Endodermal cell (in vitro differentiated cells): ENCODE results near the gene PTPRE. TPM values are rescaled to one million over a fixed set of nuclear protein-coding genes. Genes with fewer than 3 reads are reported as not detected.

Experiments used
- DNase-seq: peaks from one replicate; pipeline ENCODE4 v3.0.0-alpha.2; 2017
- H3K27ac ChIP-seq: 2 replicates; pipeline ENCODE4 v1.5.1; 2013; ENCODE audit warnings: mild to moderate bottlenecking, low read depth, low read length, moderate library complexity
- H3K27me3 ChIP-seq: 2 replicates; pipeline ENCODE4 v1.6.1; 2013; ENCODE audit warnings: mild to moderate bottlenecking, low read length, moderate library complexity; ENCODE audit not compliant: insufficient read depth, control insufficient read depth, poor library complexity, severe bottlenecking
- H3K36me3 ChIP-seq: 2 replicates; pipeline ENCODE4 v1.7.0; 2013; ENCODE audit warnings: mild to moderate bottlenecking, low read length, moderate library complexity; ENCODE audit not compliant: control insufficient read depth, insufficient read depth
- H3K4me1 ChIP-seq: one replicate; pipeline ENCODE4 v1.7.0; 2013; ENCODE audit warnings: low read length; ENCODE audit not compliant: control insufficient read depth, insufficient read depth
- H3K4me3 ChIP-seq: 2 replicates; pipeline ENCODE4 v1.5.1; 2013; ENCODE audit warnings: mild to moderate bottlenecking, low read length, moderate library complexity
- H3K9ac ChIP-seq: 2 replicates; pipeline ENCODE4 v1.6.1; 2013; ENCODE audit warnings: mild to moderate bottlenecking, low read length, moderate library complexity; ENCODE audit not compliant: poor library complexity, severe bottlenecking; ENCODE audit errors: extremely low read depth
- H3K9me3 ChIP-seq: 2 replicates; pipeline ENCODE4 v1.6.1; 2013; ENCODE audit warnings: mild to moderate bottlenecking, low read length, moderate library complexity; ENCODE audit not compliant: control insufficient read depth
- H3K27ac Mint-ChIP-seq: 2 replicates; pipeline ENCODE4 v1.8.0; 2020; ENCODE audit warnings: mixed read lengths
- H3K27me3 Mint-ChIP-seq: 2 replicates; pipeline ENCODE4 v1.8.0; 2021; ENCODE audit warnings: mild to moderate bottlenecking, mixed read lengths; ENCODE audit not compliant: insufficient read depth
- H3K36me3 Mint-ChIP-seq: 2 replicates; pipeline ENCODE4 v1.8.0; 2020; ENCODE audit warnings: low read depth, mixed read lengths
- H3K4me1 Mint-ChIP-seq: 2 replicates; pipeline ENCODE4 v1.8.0; 2020; ENCODE audit warnings: mixed read lengths
- H3K4me3 Mint-ChIP-seq: 2 replicates; pipeline ENCODE4 v1.8.0; 2020; ENCODE audit warnings: mild to moderate bottlenecking, moderate library complexity, mixed read lengths
- H3K9me3 Mint-ChIP-seq: 2 replicates; pipeline ENCODE4 v1.8.0; 2020; ENCODE audit warnings: mild to moderate bottlenecking, mixed read lengths
- CTCF ChIP-seq: fragments of 200-600 bp; sonication (generic); conservative IDR thresholded peaks from 2 replicates; pipeline ENCODE4 v1.5.0; 2021; ENCODE audit warnings: antibody characterized with exemption, mild to moderate bottlenecking
- WGBS, 2 experiments: methylation state at CpG; one replicate each; pipeline versions ENCODE4 v1.1.5 to v1.1.7; 2013; ENCODE audit warnings: missing lambda C conversion rate in 2 of 2, mixed read lengths in 1 of 2; ENCODE audit not compliant: insufficient coverage in 1 of 2, insufficient read length in 1 of 2; 5-methylcytosine and 5-hydroxymethylcytosine counted together
- total RNA-seq, 2 donors: library from RNA; stranded (reverse); fragmentation: NEBNext Ultra II Directional in 1 of 2; extraction: Animal tissue kit (Norgen Biotek cat#: 25700) in 1 of 2; gene quantifications; 2 replicates in 1 of 2; 3 replicates in 1 of 2; pipeline ENCODE4 v1.2.1, GENCODE V29; 2021

The PTPRE gene
- total RNA-seq, 2 donors from 2014 or later = 0.75 to 3.0 TPM

GRCh38 chr10:128062881-128063563, 156.1 kb downstream of the PTPRE start:
- Histone ChIP-seq H3K27ac (no peak overlapping the region), H3K9me3 (no peaks in the 10 kb centered on the region), H3K4me1 (peaks cover 17% of the 10 kb centered on the region), H3K9ac (no peak overlapping the region), H3K4me3 (no peak overlapping the region), H3K36me3 (no peaks in the 10 kb centered on the region), H3K27me3 (peaks cover 20% of the 10 kb centered on the region)
- Mint-ChIP-seq H3K9me3 (no peaks in the 10 kb centered on the region), H3K27ac (peak overlapping the region; percentile 59), H3K27me3 (peaks cover 11% of the 10 kb centered on the region), H3K4me3 (peak overlapping the region; percentile 21), H3K4me1 (peaks cover 21% of the 10 kb centered on the region), H3K36me3 (no peaks in the 10 kb centered on the region)
- DNase-seq = no peak
- 80 to 84% methylated on average over 11 to 19 of the region's 19 CpGs for WGBS, 2 experiments
- TF ChIP-seq CTCF = no peak

GRCh38 chr10:128063736-128064107, 156.8 kb downstream of the PTPRE start:
- peak; percentile 75 for DNase-seq
- peaks cover 17% of the 10 kb centered on the region for H3K4me1 ChIP-seq

GRCh38 chr10:128064108-128064969, 157.4 kb downstream of the PTPRE start:
- no peak overlapping the region for H3K4me3 Mint-ChIP-seq
- no peaks in the 10 kb centered on the region for H3K36me3 ChIP-seq
- WGBS, 2 experiments = 85 to 92% methylated on average over 8 to 11 of the region's 11 CpGs
- no peak overlapping the region for H3K27ac Mint-ChIP-seq
- H3K4me1 ChIP-seq = peaks cover 17% of the 10 kb centered on the region
- no peak for TF ChIP-seq CTCF
- H3K9me3 ChIP-seq = no peaks in the 10 kb centered on the region
- H3K4me3 ChIP-seq = no peak overlapping the region
- H3K27ac ChIP-seq = no peak overlapping the region
- no peaks in the 10 kb centered on the region for H3K36me3 Mint-ChIP-seq
- H3K4me1 Mint-ChIP-seq = peaks cover 21% of the 10 kb centered on the region
- H3K27me3 Mint-ChIP-seq = peaks cover 11% of the 10 kb centered on the region
- H3K9me3 Mint-ChIP-seq = no peaks in the 10 kb centered on the region
- peaks cover 20% of the 10 kb centered on the region for H3K27me3 ChIP-seq
- DNase-seq = no peak
- H3K9ac ChIP-seq = no peak overlapping the region

More at GRCh38 chr10:128063736-128064107, 156.8 kb downstream of the PTPRE start:
- Mint-ChIP-seq H3K9me3 (no peaks in the 10 kb centered on the region), H3K27ac (peak overlapping the region; percentile 59), H3K4me3 (no peak overlapping the region), H3K27me3 (peaks cover 11% of the 10 kb centered on the region), H3K4me1 (peaks cover 21% of the 10 kb centered on the region), H3K36me3 (no peaks in the 10 kb centered on the region)
- no peaks in the 10 kb centered on the region for H3K36me3 ChIP-seq
- TF ChIP-seq CTCF = no peak
- H3K27me3 ChIP-seq = peaks cover 20% of the 10 kb centered on the region
- 89% methylated on average over 3 to 7 of the region's 7 CpGs for WGBS, 2 experiments
- no peak overlapping the region for H3K9ac ChIP-seq
- no peak overlapping the region for H3K27ac ChIP-seq
- no peak overlapping the region for H3K4me3 ChIP-seq
- H3K9me3 ChIP-seq = no peaks in the 10 kb centered on the region
